ENCODE results near the gene DNAJB11.
A peak's percentile ranks its signal among the peaks of the same experiment; 100 is the strongest.

The DNAJB11 gene

GRCh38 chr3:186523434-186523833, 47.1 kb upstream of the DNAJB11 start:
- H4K20me1 ChIP-seq (ENCODE audit: control insufficient read depth, insufficient read depth, low read depth, low read length): no peaks in the 10 kb centered on the region
- no peak overlapping the region for H3K4me2 ChIP-seq (ENCODE audit: low read length)
- H3K27me3 ChIP-seq (ENCODE audit: control insufficient read depth, low read length): no peaks in the 10 kb centered on the region
- no peaks in the 10 kb centered on the region for H3K9me3 ChIP-seq (ENCODE audit: control insufficient read depth, insufficient read depth, low read length)
- no peaks in the 10 kb centered on the region for H3K79me2 ChIP-seq (ENCODE audit: control insufficient read depth, low read length)
- TF ChIP-seq CTCF (IDR thresholded peaks at IDR 0.05; ENCODE audit: low read depth, low read length, poor library complexity, severe bottlenecking): no peak
- TF ChIP-seq EZH2phosphoT487 (IDR thresholded peaks at IDR 0.05; ENCODE audit: borderline replicate concordance, low read length): no peak
- no peak overlapping the region for H3K27ac ChIP-seq (ENCODE audit: low read depth, low read length)
- peaks cover 90% of the 10 kb centered on the region for H3K4me1 ChIP-seq (ENCODE audit: control insufficient read depth, low read length)
- peaks cover 14% of the 10 kb centered on the region for H3F3A ChIP-seq (ENCODE audit: control insufficient read depth, insufficient read depth)
- H3K4me3 ChIP-seq (ENCODE audit: low read length): no peak overlapping the region
- no peaks in the 10 kb centered on the region for H3K36me3 ChIP-seq (ENCODE audit: control insufficient read depth, low read length)
- no peaks in the 10 kb centered on the region for H3K9me2 ChIP-seq (replicated peaks; ENCODE audit: control insufficient read depth, low read length)

- no peak overlapping the region for H3K27ac ChIP-seq (ENCODE audit: low read depth, low read length)
- no peaks in the 10 kb centered on the region for H3K79me2 ChIP-seq (ENCODE audit: control insufficient read depth, low read length)
- H3K9me3 ChIP-seq (ENCODE audit: control insufficient read depth, insufficient read depth, low read length): no peaks in the 10 kb centered on the region
- peak overlapping the region; percentile 86 for H3K4me2 ChIP-seq (ENCODE audit: low read length)
- H3K9me2 ChIP-seq (replicated peaks; ENCODE audit: control insufficient read depth, low read length): no peaks in the 10 kb centered on the region
- no peaks in the 10 kb centered on the region for H3K27me3 ChIP-seq (ENCODE audit: control insufficient read depth, low read length)
- H3K36me3 ChIP-seq (ENCODE audit: control insufficient read depth, low read length): no peaks in the 10 kb centered on the region
- H3F3A ChIP-seq (ENCODE audit: control insufficient read depth, insufficient read depth): peaks cover 18% of the 10 kb centered on the region
- TF ChIP-seq EZH2phosphoT487 (IDR thresholded peaks at IDR 0.05; ENCODE audit: borderline replicate concordance, low read length) (no peak), CTCF (IDR thresholded peaks at IDR 0.05; ENCODE audit: low read depth, low read length, poor library complexity, severe bottlenecking) (no peak)
- H3K4me1 ChIP-seq (ENCODE audit: control insufficient read depth, low read length): peaks cover 90% of the 10 kb centered on the region
- peak overlapping the region; percentile 65; the same call in 1 of the 2 replicates for H3K4me3 ChIP-seq (ENCODE audit: low read length)
- H4K20me1 ChIP-seq (ENCODE audit: control insufficient read depth, insufficient read depth, low read depth, low read length): no peaks in the 10 kb centered on the region
Measured at GRCh38 chr3:186524616-186525015, 45.9 kb upstream of the DNAJB11 start.

GRCh38 chr3:186525369-186526255, 44.9 kb upstream of the DNAJB11 start:
- Histone ChIP-seq H3K4me3 (ENCODE audit: low read length) (peak overlapping the region; percentile 65), H3K79me2 (ENCODE audit: control insufficient read depth, low read length) (no peaks in the 10 kb centered on the region), H3K27ac (ENCODE audit: low read depth, low read length) (peak overlapping the region; percentile 53), H3F3A (ENCODE audit: control insufficient read depth, insufficient read depth) (peaks cover 15% of the 10 kb centered on the region), H3K9me2 (replicated peaks; ENCODE audit: control insufficient read depth, low read length) (no peaks in the 10 kb centered on the region), H3K4me2 (ENCODE audit: low read length) (peak overlapping the region; percentile 86), H4K20me1 (ENCODE audit: control insufficient read depth, insufficient read depth, low read depth, low read length) (no peaks in the 10 kb centered on the region), H3K9me3 (ENCODE audit: control insufficient read depth, insufficient read depth, low read length) (no peaks in the 10 kb centered on the region), H3K27me3 (ENCODE audit: control insufficient read depth, low read length) (no peaks in the 10 kb centered on the region), H3K4me1 (ENCODE audit: control insufficient read depth, low read length) (peaks cover 90% of the 10 kb centered on the region), H3K36me3 (ENCODE audit: control insufficient read depth, low read length) (no peaks in the 10 kb centered on the region)
- TF ChIP-seq EZH2phosphoT487 (IDR thresholded peaks at IDR 0.05; ENCODE audit: borderline replicate concordance, low read length): no peak
- no peak for TF ChIP-seq CTCF (IDR thresholded peaks at IDR 0.05; ENCODE audit: low read depth, low read length, poor library complexity, severe bottlenecking)
